HuH-7 (cell line): ENCODE data around the gene ERC1.
"Not testable (repeated sequence)": the region's sequence is repeated elsewhere in the genome, so short reads cannot be mapped to it uniquely, and the experiment has no call there.

ENCODE experiments used
- DNase-seq: peaks from one replicate; pipeline ENCODE4 v3.0.0; 2011; ENCODE audit warnings: low spot score

Gene ERC1

DNA sequence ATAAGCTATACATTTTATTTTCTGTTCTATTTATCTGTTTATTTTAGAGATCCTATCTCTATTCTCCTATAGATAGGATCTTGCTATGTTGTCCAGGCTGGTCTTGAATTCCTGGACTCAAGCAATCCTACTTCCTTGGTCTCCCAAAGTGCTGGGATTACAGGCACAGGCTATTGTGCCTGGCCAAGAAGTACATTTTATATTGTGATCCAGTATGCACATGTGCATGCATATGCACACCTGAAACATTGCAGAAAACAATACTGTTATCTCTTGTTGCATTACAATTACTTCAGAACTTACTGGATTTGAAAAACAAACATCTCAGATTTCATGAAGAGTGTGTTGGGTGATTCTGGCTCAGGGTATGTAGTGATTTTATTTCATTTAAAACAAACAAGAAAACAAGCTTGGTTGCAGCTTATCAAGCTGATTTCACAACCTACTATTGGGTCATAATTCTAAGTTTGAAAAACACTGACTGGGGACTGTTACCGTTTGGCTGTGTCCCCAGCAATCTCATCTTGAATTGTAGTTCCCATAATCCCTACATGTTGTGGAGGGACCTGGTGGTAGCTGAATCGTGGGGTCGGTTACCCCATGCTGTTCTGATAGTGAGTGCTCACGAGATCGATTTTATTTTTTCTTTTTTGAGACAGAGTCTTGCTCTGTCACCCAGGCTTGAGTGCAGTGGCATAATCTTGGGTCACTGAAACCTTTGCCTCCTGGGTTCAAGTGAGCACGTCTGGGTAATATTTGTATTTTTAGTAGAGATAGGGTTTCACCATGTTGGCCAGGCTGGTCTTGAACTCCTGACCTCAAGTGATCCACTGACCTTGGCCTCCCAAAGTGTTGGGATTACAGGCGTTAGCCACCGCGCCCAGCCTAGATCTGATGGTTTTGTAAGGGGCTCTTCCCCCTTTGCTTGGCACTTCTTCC is 31.3 kb downstream of the ERC1 start:
- DNase-seq, result no peak

- DNase-seq, result no peak
These were observed 39.8 kb downstream of the ERC1 start for GRCh38 chr12:1030779-1031178.

DNA sequence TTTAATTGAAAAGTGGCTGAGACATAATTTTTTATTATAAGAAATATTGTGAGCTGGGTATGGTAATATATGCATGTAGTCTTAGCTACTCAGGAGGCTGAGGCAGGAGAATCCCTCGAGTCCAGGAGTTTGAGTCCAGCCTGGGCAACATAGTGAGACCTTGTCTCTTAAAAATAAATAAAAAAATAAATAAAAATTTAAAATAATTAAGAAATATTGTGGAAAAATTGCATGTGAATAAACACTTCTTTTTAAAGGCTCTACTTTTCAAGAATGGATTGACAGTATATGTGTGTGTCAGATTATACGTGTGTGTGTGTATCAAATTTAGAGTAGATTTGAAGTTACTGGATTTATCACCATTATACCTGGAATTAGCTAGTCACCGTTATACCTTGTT is 43.2 kb downstream of the ERC1 start:
- DNase-seq, result no peak

DNA sequence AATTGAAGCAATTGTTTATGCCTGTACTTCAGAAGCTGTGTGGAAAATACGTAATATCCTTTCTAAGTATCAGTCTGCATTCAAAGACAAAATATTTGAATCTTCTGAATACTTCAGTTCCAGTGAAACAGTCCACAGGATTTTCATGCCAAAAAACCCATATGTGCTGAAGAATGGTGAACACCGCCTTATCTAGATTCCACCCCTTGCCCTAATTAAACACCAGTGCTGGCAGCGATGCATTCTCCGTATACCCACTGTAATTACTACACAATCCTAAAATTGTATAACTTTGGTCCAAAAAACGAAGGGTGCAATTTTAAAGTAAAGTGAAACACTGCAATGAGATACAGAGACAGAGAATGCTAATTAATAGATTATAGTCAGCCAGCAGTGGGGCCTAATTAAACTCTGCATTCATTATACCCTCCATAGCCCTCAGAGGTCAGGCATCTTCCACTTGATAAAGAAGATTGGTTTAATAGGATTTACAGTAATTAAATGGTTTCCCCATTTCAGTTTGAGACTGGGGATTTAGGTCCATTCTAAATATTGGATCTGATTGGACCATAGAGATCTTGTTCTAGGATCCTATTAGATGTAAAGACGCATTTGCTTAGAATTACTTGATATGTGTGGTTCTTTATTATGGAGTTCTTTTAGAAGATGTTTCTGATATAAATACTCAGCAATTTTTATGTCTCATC is 43.9 kb downstream of the ERC1 start:
- no peak for DNase-seq

GRCh38 chr12:1041478-1041877 is 50.5 kb downstream of the ERC1 start:
- no peak for DNase-seq

- DNase-seq, result no peak
These were observed 53.2 kb downstream of the ERC1 start for GRCh38 chr12:1044199-1044598.

GRCh38 chr12:1044696-1045095 is 53.7 kb downstream of the ERC1 start:
- DNase-seq, result no peak

DNA sequence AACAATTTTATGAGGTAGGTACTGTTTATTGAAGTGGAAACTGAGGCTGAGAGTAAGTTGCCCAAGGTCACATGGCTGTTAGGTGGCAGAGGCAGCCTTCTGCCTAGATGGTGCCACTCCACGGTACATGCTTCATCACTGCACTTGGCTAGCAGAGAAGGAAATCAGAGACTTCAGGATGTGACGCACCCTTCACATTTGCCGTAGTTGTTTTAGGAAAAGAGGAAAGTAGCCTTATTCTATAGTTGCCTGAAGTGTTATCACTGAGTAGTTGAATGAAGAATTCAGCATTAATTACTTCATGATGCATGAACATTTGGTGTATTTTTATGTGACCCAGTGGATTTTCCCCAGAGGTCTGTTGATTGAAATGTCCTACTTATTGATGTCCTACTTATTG is 55.7 kb downstream of the ERC1 start:
- no peak for DNase-seq

GRCh38 chr12:1047898-1048660 is 57.1 kb downstream of the ERC1 start:
- no peak for DNase-seq

DNA sequence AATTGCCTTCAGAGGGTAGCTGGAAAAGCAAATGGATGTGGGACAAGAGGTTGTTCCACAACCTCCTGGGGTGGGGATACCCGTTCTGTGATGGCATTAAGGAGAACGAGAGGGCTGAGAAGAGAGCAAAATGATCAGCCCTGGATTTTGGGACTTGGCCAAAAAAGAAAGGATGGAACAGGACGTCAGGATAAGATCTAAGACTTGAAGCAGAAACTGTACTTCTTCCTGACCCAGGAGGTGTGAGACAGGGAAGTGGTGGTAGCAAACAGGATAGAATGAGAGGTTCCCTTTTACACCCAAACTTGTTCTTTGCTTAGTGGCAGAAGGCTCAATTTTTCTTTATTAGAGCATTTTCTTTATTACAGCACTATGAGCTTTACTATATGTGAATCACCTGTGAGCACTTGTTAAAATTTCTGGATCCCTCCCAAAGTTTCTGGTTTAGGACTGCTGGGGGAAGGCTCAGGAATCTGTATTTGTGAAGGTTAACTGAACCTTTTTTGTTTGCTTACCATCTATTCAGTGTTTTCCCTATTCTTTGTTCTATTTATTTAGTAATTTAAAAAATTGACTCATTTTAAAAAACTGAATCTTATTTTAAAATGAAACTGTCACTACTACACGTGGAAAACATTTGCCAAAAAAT is 59.2 kb downstream of the ERC1 start:
- no peak for DNase-seq

DNA sequence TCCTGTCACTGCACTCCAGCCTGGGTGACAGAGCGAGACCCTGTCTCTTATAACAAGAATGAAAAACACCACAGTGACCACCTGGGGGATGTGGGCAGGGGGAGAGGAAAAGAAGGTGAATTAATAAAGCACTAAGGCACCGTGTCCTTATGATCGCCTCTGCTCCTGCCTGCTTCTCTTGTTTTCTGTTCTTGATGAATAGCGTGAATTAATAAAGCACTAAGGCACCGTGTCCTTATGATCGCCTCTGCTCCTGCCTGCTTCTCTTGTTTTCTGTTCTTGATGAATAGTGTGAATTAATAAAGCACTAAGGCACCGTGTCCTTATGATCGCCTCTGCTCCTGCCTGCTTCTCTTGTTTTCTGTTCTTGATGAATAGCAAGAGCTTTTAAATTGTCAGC is 60.6 kb downstream of the ERC1 start:
- not testable (repeated sequence) for DNase-seq

DNA sequence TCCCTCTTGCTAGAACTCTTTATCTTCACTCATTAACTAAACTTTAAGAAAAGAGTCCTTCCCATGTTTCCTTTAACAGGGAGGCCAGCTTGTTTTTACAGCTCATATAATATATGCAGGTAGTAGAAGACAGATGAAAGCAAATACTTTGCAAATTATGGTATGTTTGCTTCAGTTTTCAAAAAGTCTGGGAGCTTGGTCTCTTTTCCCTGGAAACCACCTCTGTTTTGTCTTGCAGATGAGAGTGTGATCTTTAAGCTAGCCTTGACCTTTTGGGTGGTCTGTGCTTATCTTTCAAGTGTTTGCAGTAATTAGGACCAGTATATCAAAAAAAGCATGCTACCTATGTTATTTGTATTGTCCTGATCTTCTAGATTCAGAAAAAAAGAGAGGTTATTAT is 62.7 kb downstream of the ERC1 start:
- DNase-seq, result no peak

GRCh38 chr12:1054117-1054870 is 63.3 kb downstream of the ERC1 start:
- peak; percentile 40 for DNase-seq

DNA sequence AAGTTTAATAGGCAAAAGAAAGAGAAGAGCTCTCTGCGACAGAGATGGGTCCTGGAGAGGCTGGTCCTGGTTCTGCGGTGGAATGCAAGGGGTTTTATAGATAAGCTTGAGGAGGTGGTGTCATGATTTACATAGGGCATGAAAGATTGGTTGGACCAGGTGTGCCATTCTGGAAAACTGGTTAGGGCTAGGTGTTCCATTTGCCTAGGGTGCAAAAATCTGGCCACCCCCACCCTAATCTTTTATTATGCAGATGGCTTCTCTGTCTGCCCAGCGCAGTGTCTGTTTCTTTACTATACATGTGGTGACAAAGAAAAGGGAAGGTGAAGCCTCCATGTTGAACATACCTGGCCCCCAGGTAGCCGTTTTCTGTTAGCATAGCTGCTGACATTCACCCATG is 65.4 kb downstream of the ERC1 start:
- no peak for DNase-seq

- no peak for DNase-seq
These were observed 67.4 kb downstream of the ERC1 start for GRCh38 chr12:1058423-1058822.

DNA sequence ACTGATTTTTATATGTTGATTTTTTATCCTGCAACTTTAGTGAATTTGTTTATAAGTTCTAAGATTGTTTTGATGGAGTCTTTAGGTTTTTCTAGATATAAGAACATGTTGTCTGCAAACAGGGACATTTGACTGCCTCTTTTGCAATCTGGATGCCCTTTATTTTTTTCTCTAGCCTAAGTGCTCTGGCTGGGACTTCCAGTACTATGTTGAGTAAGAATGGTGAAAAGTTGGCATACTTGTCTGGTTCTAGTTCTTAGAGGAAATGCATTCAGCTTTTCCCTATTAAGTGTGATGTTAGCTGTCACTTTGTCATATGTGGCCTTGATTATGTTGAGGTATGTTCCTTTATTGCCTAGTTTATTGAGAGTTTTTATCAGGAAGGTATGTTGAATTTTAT is 68.1 kb downstream of the ERC1 start:
- no peak for DNase-seq

- no peak for DNase-seq
These were observed 72.8 kb downstream of the ERC1 start for GRCh38 chr12:1063852-1064251.

DNA sequence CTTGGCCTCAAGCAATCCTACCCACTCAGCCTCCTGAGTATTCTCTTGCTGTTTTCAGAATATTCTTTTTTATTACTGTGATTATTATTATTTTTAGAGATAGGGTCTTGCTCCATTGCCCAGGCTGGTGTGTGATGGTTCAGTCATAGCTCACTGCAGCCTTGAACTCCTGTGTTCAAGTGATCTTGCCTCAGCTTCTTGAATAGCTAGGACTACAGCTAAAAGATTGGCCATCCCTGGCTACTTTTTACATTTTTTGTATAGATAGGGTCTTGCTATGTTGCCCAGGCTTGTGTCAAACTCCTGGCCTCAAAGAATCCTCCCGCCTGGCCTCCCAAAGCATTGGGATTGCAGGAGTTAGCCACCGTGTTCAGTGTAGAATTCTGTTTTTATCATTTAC is 73.3 kb downstream of the ERC1 start:
- no peak for DNase-seq

DNA sequence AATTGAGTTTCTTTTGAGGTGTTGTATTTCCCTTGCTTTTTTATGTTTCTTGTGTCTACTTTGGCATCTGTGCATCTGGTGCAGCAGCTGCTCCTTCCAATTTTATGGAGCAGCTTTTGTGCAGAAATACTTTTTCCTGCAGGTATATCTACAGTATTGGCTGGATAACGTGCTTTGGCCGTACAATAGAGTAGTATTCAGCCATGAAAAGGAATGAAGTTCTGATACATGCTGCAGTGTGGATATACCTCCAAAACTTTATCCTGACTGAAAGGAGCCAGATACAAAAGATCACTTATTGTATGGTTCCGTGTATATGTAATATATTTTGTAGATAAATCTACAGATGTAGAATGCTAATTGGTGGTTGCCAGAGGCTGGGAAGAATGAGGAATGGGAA is 74.6 kb downstream of the ERC1 start:
- no peak for DNase-seq

DNA sequence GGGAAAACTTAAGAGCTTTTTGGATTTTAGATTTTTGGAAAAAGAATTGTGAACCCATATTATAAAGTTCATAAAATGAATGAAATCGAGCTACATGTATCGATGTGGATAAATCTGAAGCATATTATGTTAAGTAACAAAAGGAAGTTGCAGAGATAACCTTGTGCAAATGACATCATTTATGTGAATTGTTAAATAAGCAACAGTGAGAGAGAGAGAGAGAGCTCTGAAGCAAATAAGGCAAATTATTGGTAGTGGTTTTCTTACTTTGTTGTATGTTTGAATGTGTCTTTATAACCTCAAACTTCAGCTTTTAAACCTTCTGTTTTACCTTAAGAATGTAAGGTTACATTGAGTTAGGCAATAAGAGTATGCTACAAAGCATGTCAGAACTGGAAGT is 78.8 kb downstream of the ERC1 start:
- DNase-seq, result no peak

DNA sequence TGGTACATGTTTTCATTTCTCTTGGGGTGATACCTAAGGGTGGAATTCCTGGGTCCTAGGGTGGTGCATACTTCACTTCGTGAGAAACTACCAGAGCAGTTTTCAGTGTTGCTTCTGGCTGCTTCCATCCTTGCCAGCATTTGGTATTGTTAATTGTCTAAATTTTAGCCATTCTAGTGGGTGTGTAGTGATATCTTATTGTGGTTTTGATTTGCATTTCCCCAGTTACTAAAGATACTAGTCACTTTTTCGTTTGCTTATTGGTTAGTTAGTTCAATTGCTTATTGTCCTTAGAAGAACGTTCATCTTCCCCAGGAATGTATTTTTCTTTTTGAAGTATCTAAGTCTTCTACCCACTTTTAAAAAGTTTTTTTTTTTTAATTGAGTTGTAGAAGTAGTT is 80.2 kb downstream of the ERC1 start:
- DNase-seq, result no peak
